ENCODE data around the gene SAMD4B.

SAMD4B gene

DNA sequence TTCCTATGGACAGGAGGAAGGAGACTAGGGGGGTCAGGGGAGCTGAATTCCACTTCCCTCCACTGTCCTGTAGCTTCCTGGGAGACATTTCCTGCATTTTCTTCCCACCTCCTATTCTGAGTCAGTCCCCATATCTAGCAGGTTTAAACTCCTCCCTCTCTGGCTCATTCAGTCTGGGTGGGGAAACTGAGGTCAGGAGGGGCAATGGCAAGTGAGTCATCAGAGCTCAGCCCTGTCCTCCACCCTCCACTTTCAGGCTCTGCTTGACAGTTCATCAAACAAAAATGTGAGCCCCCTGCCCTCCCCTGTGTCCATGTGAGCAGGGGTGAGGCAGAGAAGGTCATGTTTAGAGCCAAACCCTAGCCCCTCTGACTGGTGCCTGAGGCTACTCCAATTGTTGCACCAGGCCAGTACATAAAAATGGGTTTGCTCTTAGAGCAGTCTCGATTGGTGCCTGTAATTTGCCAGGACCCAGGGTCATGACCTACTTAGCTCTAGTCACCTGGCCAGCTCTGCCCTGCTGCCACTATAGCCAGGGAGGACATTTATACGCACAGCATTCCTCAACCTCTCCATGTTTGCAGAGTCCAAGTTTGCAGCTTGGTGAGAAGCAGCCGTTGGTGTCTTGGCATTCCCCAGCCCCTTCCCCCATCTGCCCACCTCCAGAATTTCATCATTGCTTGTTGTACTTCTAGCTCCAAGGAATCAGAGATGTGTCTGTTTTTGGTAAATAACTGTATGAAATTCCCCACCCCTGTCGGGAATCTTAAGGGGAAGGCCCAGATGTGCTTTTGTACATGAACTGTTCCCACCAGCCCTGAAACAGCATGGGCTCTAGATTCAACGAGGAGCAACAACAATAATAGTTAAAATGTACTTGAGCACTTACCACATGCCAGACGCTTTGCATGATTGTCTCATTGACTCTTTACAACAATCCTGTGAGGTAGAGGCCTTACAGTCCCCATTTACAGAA is 20.7 kb downstream of the SAMD4B start:
- TF ChIP-seq CTCF (IDR thresholded peaks at IDR 0.05; ENCODE audit: low read depth, low read length) (no peak), MYC (IDR thresholded peaks at IDR 0.05; ENCODE audit: low read depth, low read length) (no peak), POLR2A (IDR thresholded peaks at IDR 0.05; ENCODE audit: extremely low read depth, insufficient read length) (no peak)
- TF ChIP-seq, protein P1, sequence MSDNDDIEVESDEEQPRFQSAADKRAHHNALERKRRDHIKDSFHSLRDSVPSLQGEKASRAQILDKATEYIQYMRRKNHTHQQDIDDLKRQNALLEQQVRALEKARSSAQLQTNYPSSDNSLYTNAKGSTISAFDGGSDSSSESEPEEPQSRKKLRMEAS (IDR thresholded peaks at IDR 0.05; ENCODE audit: low read depth, low read length): no peak
- no peak for DNase-seq (ENCODE audit: low read depth)
- no peak overlapping the region for H3K4me3 ChIP-seq (ENCODE audit: low read depth, low read length)

DNA sequence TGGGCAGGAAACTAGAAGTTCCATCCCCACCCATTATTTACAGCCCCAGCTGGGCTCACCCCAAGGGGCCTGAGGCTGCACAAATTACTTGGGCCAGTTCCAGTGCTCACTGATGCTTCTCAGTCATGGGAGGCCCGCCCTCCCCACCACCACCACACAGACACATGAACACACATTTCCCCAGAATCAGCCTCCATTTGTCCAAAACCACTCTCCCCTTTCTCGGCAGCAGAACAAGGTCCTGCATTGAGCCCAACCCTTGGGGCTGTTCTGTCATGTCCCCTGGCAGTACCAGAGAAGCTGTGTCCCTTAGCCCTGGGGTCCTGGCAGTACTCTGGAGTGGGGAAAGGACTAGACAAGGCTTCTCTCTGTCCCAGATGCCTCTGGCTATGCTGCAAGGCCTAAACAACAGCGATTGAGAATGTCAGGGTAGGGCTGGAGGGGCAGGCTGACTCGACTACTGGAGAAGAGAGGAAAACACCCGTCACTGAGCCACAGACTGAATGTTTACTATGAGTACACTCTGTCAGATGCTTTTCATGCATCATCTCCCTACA is 21.8 kb downstream of the SAMD4B start:
- no peak overlapping the region for H3K4me3 ChIP-seq (ENCODE audit: low read depth, low read length)
- no peak for DNase-seq (ENCODE audit: low read depth)
- TF ChIP-seq CTCF (IDR thresholded peaks at IDR 0.05; ENCODE audit: low read depth, low read length) (no peak), POLR2A (IDR thresholded peaks at IDR 0.05; ENCODE audit: extremely low read depth, insufficient read length) (no peak), MYC (IDR thresholded peaks at IDR 0.05; ENCODE audit: low read depth, low read length) (no peak)
- TF ChIP-seq, protein P1 (IDR thresholded peaks at IDR 0.05; ENCODE audit: low read depth, low read length): no peak

GRCh38 chr19:39365531-39365930 is 23.3 kb downstream of the SAMD4B start:
- TF ChIP-seq POLR2A (IDR thresholded peaks at IDR 0.05; ENCODE audit: extremely low read depth, insufficient read length): no peak
- TF ChIP-seq CTCF (IDR thresholded peaks at IDR 0.05; ENCODE audit: low read depth, low read length): no peak
- TF ChIP-seq, protein P1 (IDR thresholded peaks at IDR 0.05; ENCODE audit: low read depth, low read length): no peak
- TF ChIP-seq MYC (IDR thresholded peaks at IDR 0.05; ENCODE audit: low read depth, low read length): no peak
- H3K4me3 ChIP-seq (ENCODE audit: low read depth, low read length): no peak overlapping the region
- no peak for DNase-seq (ENCODE audit: low read depth)

GRCh38 chr19:39369200-39369599 is 27.0 kb downstream of the SAMD4B start:
- no peak for DNase-seq (ENCODE audit: low read depth)
- no peak overlapping the region for H3K4me3 ChIP-seq (ENCODE audit: low read depth, low read length)
- no peak for TF ChIP-seq CTCF (IDR thresholded peaks at IDR 0.05; ENCODE audit: low read depth, low read length)
- no peak for TF ChIP-seq MYC (IDR thresholded peaks at IDR 0.05; ENCODE audit: low read depth, low read length)
- no peak for TF ChIP-seq POLR2A (IDR thresholded peaks at IDR 0.05; ENCODE audit: extremely low read depth, insufficient read length)
- TF ChIP-seq, protein P1 (IDR thresholded peaks at IDR 0.05; ENCODE audit: low read depth, low read length): no peak

DNA sequence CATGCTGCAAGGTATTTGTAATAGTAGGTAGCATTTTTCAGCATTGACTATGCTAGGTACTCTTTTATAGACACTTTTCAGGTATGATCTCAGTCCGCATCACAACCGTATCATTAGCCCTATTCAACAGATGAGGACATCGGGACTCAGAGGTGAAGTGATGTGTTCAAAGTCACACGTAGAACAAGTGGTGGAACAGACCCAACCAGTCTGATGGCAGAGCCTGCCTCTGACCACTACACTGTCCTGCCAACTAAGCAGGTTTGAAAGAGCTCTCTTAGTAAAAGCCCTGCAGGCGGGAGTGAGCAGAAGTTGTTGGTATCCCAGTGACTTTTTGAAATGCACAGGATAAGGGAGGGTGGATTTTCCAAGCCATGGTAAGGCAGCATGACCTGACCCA is 28.5 kb downstream of the SAMD4B start:
- no peak overlapping the region for H3K4me3 ChIP-seq (ENCODE audit: low read depth, low read length)
- no peak for DNase-seq (ENCODE audit: low read depth)
- TF ChIP-seq, protein P1 (IDR thresholded peaks at IDR 0.05; ENCODE audit: low read depth, low read length): no peak
- no peak for TF ChIP-seq POLR2A (IDR thresholded peaks at IDR 0.05; ENCODE audit: extremely low read depth, insufficient read length)
- TF ChIP-seq MYC (IDR thresholded peaks at IDR 0.05; ENCODE audit: low read depth, low read length): no peak
- TF ChIP-seq CTCF (IDR thresholded peaks at IDR 0.05; ENCODE audit: low read depth, low read length): no peak

Measured in NB4 (cell line).